ENCODE data around the gene MAP4K1.
"Not testable (repeated sequence)": the region's sequence is repeated elsewhere in the genome, so short reads cannot be mapped to it uniquely, and the experiment has no call there.

The MAP4K1 gene

DNA sequence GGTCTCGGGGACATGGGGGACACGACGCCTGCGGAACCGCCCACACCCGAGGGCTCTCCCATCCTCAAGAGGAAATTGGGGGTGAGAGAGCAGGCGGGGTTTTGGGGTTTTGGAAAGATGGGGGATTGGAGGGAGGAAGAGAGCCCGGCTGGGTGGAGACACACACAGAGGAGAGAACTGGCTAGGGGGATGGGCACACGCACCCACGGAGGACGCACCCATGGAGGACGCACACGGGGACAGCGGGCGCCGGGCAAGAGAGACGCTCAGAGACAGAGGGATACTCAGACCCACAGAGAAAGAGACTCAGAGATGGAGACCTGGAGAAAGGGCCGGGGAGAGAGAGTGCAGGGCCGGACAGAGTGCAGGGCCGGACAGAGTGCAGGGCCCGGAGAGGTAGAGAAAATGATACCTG, 52.1 kb downstream of the MAP4K1 start:
- no peak for DNase-seq (ENCODE audit: low read depth)

DNA sequence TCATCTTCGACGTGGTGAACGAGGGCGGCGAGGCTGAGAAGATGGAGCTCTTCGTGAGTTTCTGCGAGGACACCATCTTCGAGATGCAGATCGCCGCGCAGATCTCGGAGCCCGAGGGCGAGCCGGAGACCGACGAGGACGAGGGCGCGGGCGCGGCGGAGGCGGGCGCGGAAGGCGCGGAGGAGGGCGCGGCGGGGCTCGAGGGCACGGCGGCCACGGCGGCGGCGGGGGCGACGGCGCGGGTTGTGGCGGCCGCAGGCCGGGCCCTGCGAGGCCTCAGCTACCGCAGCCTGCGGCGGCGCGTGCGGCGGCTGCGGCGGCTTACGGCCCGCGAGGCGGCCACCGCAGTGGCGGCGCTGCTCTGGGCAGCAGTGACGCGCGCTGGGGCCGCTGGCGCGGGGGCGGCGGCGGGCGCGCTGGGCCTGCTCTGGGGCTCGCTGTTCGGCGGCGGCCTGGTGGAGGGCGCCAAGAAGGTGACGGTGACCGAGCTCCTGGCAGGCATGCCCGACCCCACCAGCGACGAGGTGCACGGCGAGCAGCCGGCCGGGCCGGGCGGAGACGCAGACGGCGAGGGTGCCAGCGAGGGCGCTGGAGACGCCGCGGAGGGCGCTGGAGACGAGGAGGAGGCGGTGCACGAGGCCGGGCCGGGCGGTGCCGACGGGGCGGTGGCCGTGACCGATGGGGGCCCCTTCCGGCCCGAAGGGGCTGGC, 52.6 kb downstream of the MAP4K1 start:
- no peak for DNase-seq (ENCODE audit: low read depth)

DNA sequence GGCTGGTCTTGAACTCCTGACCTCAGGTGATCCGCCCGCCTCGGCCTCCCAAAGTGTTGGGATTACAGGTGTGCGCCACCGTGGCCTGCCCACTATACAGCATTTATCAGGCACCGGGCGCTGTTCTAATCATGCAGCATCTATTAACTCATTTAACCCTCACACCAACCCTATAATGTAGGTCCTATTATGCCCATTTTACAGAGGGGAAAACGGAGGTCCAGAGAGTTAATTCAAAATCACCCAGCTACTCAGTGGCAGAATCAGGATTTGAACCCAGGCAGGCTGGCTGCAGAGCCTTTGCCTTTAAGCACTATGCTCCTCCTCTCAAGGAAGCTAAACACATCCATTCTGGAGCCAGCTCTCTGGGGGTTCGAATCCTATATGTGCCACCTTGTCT, 54.3 kb downstream of the MAP4K1 start:
- DNase-seq (ENCODE audit: low read depth), result no peak

DNA sequence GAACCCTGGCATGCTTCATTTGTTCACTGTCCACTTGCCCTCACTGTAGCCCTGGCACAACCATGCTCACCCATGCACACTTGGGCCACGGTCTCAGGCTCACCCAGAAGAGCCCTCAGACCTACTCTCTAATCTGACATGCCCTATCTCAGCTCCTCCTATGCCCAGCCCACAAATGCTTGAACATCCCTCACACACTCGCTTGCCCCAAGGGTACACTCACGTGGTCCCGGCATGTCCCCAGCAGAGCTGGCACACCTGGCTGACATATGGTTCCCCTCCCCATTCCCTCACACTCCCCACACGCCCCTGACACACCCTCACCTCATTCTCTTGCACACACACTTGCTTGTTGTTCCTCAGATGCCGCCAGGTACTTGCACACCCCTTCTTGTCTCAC, 55.7 kb downstream of the MAP4K1 start:
- DNase-seq (ENCODE audit: low read depth), result no peak

DNA sequence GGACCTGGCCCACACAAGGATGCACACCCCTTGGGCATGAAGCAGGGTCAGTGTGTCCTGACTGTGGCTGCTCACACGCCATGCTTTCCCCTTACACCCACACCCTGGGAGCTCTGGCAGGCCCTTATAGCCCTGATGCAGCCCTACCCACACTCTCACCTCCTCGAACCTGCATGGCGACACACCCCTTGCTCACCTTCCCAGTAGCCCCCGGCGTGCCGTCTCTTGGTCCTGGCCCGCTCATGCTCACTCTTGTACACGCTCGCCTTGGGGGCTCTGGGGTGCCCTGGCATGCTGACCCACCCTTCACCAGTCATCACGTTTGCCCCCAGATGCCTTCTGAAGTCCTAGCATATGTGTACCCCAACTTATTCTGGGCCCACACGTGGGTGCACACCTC, 56.1 kb downstream of the MAP4K1 start:
- no peak for DNase-seq (ENCODE audit: low read depth)

DNA sequence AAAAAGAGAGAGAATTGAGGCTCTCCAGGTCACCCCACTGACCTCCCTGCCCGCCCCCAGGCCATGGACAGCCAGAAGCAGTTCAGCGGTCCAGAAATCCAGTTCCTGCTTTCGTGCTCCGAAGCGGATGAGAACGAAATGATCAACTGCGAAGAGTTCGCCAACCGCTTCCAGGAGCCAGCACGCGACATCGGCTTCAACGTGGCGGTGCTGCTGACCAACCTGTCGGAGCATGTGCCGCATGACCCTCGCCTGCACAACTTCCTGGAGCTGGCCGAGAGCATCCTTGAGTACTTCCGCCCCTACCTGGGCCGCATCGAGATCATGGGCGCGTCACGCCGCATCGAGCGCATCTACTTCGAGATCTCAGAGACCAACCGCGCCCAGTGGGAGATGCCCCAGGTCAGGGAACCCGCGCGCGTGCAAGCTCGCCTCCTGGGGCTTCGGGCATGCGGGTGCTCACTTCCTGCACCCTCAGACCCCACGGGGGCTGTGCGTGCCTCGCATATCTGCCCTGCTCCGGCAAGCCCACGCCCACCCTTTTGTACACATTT, 56.6 kb downstream of the MAP4K1 start:
- no peak for DNase-seq (ENCODE audit: low read depth)

DNA sequence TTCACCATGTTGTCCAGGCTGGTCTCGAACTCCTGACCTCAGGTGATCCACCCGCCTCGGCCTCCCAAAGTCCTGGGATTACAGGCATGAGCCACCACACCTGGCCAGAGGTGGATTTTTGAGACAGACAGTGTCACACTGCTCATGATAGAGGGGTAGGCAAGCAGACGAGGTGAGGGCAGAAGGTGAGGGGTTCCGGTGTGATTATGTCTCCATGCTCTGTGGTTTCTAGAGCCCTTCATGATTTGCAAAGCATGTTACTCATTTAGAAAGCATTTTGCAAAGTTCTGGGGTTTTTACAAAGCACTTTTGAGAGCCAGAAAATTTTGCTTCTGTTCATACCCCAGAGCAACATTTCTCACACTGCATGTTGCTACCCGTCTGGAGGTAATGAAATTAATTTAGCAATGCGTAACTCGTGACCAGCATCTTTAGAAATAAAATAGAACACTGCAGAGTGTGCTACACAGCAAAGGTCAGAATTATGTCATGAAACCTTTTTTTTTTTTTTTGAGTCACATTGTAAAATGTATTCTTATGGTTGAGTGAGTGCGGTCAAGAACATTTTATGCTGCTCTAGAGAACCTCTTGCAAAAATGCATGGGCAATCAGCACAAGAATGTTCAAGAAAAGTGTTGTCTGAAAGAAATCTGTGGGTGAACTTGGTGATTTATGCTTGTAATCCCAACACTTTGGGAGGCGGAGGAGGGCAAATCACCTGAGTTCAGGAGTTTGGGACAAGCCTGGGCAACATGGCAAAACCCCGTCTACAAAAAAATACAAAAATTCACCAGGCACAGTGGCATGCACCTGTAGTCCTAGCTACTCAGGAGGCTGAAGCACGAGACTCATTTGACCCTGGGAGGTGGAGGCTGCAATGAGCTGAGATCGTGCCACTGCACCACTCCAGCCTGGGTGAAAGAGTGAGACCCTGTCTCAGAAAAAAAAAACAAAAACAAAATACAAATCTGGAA, 58.0 kb downstream of the MAP4K1 start:
- DNase-seq (ENCODE audit: low read depth), result no peak

DNA sequence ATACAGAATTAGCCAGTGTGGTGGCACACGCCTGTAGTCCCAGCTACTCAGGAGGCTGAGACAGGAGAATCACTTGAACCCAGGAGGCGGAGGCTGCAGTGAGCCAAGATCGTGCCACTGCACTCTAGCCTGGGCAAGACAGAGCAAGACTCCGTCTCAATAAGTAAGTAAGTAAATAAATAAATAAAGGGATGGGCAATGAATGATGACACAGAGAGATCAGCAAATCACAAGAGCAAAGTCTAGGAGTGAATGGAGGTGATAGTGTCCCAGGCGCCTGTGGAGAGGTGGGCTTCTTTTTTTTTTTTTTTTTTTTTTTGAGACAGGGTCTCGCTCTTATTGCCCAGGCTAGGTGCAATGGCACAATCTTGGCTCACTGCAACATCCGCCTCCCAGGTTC, 58.8 kb downstream of the MAP4K1 start:
- not testable (repeated sequence) for DNase-seq (ENCODE audit: low read depth)

DNA sequence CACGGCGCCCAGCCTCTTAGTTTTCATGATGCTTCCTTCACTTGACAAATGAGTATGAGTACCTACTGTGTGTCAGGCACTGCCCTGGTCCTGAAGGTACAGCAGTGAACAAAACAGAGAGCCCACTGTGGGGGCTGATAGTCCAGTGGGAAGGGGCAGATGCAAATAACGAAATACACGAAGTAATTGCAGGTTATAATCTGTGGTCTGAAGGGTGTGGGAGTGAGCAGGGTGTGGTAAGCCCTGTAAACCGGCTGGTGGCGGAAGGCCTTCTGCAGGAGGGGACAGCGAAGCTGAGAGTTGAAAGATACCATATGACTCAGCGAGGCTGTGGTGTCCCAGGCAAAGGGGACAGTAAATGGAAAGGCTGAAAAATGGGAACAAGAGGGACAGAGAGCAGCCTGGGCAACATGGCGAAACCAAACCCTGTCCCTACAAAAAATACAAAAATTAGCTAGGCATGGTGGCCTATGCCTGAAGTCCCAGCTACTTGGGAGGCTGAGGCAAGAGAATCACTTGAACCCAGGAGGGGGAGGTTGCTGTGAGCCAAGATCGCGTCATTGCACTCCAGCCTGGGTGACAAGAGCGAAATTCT, 60.5 kb downstream of the MAP4K1 start:
- no peak for DNase-seq (ENCODE audit: low read depth)

DNA sequence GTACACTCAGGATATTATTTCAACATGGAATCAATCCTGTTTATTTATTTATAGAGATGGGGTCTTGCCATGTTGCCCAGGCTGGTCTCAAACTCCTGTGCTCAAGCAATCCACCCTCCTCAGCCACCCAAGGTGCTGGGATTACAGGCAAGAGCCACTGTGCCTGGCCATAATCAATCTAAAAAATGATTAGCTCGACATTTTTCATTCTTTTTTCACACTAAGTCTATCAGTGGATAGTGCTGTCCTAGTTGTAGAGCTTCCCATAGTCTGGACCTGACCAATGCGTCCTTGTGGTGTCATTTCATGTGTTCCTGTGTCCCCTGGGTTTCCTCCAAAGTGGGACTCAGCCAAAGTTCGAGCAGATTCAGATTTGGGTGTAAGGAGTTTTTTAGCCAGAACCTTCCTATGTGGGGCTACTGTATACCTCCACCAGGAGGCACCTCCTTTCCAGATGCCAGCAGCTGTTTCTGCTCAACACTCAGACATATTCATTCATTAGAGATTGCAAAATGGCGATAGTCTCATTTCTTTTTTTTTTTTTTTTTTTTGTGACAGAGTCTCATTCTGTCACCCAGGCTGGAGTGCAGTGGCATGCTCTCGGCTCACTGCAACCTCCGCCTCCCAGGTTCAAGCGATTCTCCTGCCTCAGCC, 61.1 kb downstream of the MAP4K1 start:
- DNase-seq (ENCODE audit: low read depth), result no peak

DNA sequence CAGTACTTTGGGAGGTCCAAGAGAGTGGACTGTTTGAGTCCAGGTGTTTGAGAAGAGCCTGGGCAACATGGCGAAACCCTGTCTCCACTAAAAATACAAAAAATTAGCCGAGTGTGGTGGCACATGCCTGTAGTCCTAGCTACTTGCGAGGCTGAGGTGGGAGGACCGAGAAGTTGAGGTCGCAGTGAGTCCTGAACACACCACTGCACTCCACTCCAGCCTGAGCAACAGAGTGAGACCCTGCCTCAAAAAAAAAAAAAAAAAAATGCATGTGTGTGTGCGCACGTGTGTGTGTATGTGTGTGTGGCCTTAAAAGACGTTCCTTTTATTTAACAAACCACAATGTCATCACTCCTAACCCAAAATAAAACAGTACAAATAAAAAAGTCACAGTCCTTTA, 62.6 kb downstream of the MAP4K1 start:
- DNase-seq (ENCODE audit: low read depth), result no peak

DNA sequence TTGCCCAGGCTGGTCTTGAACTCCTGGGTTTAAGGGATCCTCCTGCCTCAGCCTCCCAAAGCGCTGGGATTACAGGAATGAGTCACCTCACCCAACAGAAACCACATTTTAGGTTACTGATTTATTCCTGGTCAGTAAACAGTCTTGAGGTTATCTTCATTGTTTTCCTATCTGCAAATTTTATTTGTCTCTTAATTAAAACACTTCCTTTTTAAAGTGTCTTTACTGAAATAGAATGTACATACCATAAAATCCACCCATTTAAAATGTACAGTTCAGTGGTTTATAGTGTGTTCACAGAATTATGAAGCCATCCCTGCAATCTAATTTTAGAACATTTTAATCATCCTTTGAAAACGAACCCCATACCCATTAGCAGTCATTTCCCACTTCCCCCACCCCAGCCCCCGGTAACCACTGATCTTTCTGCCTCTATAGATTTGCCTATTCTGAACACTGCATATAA, 63.0 kb downstream of the MAP4K1 start:
- no peak for DNase-seq (ENCODE audit: low read depth)

DNA sequence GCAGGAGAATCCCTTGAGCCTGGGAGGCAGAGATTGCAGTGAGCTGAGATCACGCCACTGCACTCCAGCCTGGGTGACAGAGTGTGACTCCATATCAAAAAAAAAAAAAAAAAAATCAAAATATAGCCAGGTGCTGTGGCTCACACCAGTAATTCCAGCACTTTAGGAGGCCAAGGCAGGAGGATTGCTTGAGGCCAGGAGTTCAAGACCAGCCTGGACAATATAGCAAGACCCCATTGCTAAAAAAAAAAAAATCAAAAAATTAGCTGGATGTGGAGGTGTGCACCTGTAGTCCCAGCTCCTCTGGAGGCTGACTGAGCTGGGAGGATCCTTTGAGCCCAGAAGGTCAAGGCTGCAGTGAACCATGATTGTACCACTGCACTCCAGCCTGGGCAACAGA, 64.5 kb downstream of the MAP4K1 start:
- not testable (repeated sequence) for DNase-seq (ENCODE audit: low read depth)

DNA sequence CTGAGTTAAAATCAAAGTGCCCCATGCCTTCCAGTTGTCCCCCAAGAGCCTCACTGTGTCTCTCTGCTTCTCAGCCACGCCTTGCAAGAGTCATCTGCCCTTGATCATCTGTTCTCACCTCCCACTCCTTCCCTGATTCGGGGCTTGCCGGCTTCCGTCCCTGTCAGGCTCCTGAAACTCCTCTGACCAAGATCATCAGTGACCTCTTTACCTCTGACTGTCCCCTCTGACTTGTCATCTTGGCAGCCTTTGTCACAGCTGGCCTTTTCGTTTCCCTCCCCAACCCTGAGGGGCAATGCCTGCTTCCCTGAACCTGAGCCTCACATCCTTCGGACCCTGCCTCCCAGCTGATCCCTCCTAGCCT, 66.3 kb downstream of the MAP4K1 start:
- no peak for DNase-seq (ENCODE audit: low read depth)

DNA sequence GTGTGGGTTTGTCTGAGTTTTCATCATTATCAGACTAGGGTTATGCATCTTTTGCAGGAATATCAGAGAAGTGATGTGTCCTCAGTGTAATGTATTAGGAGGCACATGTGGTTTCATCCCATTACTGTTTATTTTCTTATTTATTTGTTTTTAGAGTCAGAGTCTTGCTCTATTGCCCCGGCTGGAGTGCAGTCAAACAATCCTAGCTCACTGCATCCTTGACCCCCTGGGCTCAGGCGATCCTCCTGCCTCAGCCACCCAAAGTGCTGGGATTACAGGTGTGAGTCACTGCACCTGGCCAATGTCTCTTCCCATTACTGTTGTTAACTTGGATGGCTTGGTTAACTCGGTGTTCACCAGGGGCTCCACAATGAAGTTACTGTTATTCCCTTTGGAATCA, 67.4 kb downstream of the MAP4K1 start:
- no peak for DNase-seq (ENCODE audit: low read depth)

DNA sequence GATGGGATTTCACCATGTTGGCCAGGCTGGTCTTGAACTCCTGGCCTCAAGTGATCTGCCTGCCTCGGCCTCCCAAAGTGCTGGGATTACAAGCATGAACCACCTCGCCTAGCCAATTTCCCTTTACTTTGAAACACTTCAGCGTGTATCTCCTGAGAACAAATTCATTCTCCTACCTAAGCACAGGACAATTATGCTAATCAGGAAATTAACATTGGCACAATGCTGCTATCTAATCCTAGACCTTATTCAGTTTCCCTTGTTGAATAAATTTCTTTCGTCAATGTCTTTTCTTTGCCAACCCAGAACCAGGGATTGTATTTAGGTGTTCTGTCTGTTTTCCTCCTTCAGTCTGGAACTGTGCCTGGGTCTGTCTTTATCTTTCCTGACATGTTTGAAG, 67.8 kb downstream of the MAP4K1 start:
- no peak for DNase-seq (ENCODE audit: low read depth)

DNA sequence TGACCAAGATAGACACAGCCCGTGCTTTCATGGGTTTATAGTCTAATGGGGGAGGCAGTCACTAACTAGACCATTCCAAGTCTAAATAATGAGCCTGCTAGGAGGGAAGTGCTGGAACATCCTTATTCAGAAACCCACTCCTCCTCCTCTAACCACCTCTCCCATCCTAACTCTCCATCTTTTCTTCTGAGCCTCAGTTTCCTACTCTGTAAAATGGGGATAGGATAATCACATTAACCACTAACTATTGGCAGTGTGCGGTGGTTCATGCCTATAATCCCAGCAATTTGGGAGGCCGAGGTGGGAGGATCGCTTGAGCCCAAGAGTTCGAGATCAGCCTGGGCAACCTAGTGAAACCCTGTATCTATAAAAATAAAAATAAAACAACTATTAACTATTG, 68.7 kb downstream of the MAP4K1 start:
- no peak for DNase-seq (ENCODE audit: low read depth)

DNA sequence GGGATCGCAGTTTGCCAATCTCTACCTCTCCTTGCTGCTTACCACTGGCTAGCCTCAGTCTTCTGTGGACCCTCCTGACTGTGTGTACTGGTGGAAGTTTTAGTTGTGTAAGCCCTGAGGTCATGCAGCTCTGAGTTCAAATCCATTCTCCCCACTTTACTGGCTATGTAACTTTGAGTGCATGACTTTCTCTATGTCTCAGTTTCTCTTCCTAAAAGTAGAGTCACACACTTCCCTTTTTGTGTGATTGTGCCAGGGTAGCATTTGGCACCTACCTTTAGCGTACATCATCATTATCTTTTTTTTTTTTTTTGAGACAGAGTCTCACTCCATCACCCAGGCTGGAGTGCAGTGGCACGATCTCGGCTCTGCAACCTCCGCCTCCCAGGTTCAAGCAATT, 70.3 kb downstream of the MAP4K1 start:
- no peak for DNase-seq (ENCODE audit: low read depth)

DNA sequence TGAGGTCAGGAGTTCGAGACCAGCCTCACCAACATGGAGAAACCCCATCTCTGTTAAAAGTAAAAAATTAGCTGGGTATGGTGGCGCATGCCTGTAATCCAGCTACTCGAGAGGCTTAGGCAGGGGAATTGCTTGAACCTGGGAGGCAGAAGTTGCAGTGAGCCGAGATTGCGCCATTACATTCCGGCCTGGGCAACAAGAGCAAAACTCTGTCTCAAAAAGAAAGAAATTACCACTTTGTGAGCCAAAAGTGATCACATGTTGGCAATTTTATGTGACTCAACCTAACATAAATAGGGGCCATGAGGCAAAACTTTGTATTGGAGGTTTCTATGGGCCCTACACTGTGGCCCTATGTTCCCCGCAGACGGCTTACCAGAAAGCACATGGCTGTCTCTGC, 72.2 kb downstream of the MAP4K1 start:
- no peak for DNase-seq (ENCODE audit: low read depth)

DNA sequence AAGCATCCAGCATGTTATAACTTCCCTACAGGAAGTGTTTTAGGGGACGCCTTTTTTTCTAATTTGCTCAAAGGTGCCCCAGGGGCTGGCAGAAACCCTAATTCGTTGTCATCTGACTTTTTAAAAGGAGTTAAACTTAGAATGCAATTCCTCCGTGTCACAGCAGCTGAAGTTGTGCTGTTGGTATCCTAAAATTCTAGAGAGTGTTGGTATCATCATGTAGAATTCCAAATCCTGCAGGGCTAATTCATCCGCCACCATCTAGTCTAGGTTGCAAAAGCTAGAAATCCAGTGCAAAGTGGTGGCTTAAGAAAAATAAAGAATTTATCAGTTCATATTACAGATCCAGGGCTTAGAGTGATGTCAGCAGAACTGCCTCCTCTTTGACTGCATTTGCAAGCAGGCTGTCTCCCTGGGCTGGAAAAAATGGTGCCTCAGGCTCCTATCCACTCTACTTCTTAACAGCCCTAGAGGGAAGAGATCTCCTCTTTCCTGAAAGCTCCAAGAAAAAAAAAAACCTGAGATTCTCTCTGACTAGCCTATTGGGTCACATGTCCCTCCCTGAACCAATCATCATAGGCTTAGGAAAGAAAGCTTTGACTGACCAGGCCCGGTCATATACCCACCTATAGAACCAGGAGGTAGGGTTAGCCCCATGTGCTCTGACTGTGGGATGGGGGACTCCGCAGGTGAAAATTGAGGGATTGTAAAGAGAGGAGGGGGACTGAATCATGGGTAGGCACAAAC, 73.0 kb downstream of the MAP4K1 start:
- no peak for DNase-seq (ENCODE audit: low read depth)

DNA sequence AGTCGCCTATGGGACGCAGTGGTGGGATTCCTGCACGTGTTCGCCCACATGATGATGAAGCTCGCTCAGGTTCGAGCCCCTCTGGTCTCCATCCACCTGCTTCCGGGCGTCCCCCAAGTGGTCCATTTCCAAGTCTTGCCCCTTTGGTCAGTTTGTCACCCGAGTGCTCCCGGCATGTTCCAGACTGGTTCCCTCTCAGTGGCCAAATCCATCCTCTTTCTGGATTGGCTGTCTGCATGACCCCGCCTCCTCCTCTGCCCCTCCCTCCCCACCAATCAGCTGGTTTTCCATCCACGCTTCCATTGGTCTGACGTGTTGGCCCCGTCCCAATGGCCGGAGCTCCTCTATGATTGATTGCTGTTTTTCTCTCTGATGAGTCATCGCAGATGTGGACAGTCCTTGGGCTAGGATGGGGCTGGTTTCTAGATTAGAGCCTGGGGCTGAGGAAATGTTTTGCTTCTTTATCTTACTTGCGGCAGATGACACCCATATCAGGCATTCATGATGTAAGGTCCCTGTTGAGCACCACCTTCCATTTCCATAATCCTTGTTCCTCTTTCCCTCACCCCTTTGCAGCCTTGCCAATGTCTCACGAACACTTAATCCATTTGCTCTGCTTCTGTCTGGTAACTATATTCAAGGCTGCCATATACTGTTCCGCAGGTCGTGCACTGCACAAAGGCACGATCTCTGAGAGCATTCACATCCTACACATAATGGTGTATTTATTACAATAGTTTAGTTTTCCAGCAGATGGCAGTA, 73.8 kb downstream of the MAP4K1 start:
- no peak for DNase-seq (ENCODE audit: low read depth)

All from stimulated activated CD4-positive, alpha-beta T cell treated with anti-CD3 and anti-CD28 coated beads, Interleukin-2, amount 100 ng/mL, for 4 hours (primary cell).